ENCODE measurements around the gene NEURL1.
A peak's percentile ranks its signal among the peaks of the same experiment; 100 is the strongest.
"Not testable (repeated sequence)": the region's sequence is repeated elsewhere in the genome, so short reads cannot be mapped to it uniquely, and the experiment has no call there.

NEURL1 gene

DNA sequence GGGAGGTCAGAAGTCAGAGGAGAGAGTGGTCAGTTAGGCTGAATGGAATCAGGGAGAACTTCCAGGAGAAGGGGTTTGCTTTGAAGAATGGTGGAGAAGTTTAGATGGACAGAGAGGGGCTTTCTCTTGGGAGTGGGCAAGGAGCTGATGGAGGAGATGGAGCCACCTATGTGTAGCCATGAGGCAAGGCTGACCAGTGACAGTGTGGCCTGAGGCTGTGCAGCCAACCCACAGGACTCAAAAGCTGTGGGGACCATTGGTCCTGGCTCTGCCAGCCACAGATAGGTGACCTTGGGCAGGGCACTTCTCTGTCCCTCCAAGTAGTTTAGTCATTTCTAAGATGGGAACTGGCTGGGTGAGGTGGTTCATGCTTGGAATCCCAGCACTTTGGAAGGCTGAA is 18.7 kb downstream of the NEURL1 start:
- H3K4me3 ChIP-seq (ENCODE audit: low read depth in 1 of 2, low read length in 2 of 2), result no peak overlapping the region
- H3K27ac ChIP-seq (ENCODE audit: low read depth, low read length), result no peak overlapping the region
- no peaks in the 10 kb centered on the region for H3K9me3 ChIP-seq (ENCODE audit: low read length)
- peaks cover 0 to 2% of the 10 kb centered on the region in 2 donors for H3K27me3 ChIP-seq (ENCODE audit: control insufficient read depth in 1 of 2, insufficient read depth in 2 of 2, low read length in 2 of 2)
- H3K36me3 ChIP-seq (ENCODE audit: insufficient read depth, low read length), result no peaks in the 10 kb centered on the region
- H3K9ac ChIP-seq (ENCODE audit: low read length), result no peak overlapping the region
- peaks cover 19% of the 10 kb centered on the region for H3K4me1 ChIP-seq (ENCODE audit: insufficient read depth, low read length)

DNA sequence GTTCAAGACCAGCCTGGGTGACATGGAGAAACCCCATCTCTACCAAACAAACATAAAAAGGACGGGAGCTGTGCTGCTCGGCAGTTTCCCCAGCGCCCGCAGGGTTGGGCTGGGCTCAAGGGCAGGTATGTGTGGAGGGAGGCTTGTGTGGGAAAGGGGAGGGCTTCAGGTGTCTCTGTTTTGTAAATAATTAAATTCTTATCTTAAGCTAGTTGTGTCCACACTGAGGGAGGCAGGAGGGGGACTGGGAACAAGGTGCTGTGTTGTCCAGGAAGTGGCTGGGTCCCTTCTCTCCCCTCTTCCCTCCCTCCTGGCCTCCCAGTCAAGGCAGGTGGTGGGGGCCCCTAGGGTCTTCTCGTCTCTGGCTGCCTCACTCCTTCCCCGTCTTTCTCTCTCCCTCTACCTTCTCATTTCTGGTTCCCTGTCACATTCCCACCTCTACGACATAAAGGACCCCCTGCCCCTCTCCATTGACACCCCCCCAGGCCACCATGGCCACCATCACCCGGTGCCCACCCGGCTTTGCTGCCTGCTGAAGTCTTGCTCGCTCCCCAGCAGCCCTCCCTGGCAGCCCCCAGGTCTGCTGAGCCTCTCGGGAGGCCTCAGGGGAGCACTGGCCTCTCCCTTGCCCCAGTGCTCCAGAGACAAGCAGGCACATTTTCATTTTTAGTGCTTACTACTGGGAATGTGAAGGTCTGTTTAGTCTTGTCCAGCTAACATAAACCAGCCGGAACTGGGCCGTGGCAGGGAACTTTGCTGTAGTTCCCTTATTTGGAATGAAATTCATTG is 19.3 kb downstream of the NEURL1 start:
- H3K27ac ChIP-seq (ENCODE audit: low read depth, low read length), result no peak overlapping the region
- no peaks in the 10 kb centered on the region for H3K36me3 ChIP-seq (ENCODE audit: insufficient read depth, low read length)
- no peak overlapping the region for H3K9ac ChIP-seq (ENCODE audit: low read length)
- H3K4me3 ChIP-seq (ENCODE audit: low read depth in 1 of 2, low read length in 2 of 2), result peak overlapping the region in 1 of 2 donors; percentile 18
- H3K27me3 ChIP-seq (ENCODE audit: control insufficient read depth in 1 of 2, insufficient read depth in 2 of 2, low read length in 2 of 2), result no peaks in the 10 kb centered on the region
- H3K9me3 ChIP-seq (ENCODE audit: low read length), result no peaks in the 10 kb centered on the region
- H3K4me1 ChIP-seq (ENCODE audit: insufficient read depth, low read length), result peaks cover 19% of the 10 kb centered on the region

DNA sequence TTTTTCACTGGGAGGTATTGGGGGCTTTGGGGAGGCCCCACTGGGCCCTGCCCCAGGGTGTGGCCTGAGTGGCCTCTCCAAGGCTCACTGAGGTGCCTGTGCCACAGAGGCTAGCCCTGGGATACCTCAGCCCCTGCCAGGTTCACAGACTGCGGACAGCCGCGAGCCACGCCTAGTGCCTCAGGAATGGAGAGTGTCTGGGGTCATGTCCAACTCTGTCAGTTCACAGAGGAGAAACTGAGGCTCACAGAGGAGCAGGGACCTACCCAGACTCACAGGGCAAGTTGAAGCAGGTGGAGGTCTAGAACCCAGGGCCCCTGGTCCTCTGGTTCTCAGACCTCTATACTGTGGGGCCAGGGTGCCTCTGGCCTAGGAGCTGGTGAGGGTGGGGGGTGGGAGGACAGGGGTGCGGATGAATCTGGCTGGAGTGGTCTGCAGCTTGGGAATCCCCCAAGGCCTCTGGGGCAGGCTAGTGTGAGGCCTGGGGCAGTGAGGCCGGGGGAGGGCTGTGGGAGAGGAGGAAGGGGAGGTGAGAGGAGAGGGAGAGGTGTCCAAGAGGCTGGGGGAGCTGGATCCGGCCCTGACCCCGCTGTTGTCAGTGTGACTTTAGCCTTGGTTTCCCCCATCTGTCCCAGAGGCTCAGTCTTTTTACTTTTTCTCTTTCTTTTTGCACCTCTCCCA is 20.0 kb downstream of the NEURL1 start:
- Histone ChIP-seq H3K36me3 (ENCODE audit: insufficient read depth, low read length) (no peaks in the 10 kb centered on the region), H3K4me1 (ENCODE audit: insufficient read depth, low read length) (peaks cover 19% of the 10 kb centered on the region), H3K9ac (ENCODE audit: low read length) (no peak overlapping the region), H3K27me3 (ENCODE audit: control insufficient read depth in 1 of 2, insufficient read depth in 2 of 2, low read length in 2 of 2) (no peaks in the 10 kb centered on the region), H3K27ac (ENCODE audit: low read depth, low read length) (no peak overlapping the region), H3K9me3 (ENCODE audit: low read length) (no peaks in the 10 kb centered on the region), H3K4me3 (ENCODE audit: low read depth in 1 of 2, low read length in 2 of 2) (no peak overlapping the region)

DNA sequence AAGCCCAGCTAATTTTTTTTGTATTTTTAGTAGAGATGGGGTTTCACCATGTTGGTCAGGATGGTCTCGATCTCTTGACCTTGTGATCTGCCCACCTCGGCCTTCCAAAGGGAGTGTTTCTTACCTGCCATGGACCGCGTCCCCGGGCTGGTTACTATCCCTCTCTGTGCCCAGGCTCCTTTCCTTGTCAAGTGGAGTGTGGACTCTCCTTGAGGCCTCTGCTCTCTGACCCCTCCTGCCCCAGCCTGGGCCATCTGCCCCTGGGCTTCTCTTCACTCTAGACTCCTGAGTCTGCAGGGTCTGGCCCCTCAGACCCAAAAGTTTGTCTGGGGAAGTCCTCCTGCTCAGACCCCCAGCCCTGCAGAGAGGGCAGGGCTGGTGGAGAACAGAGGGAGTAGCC is 20.7 kb downstream of the NEURL1 start:
- Histone ChIP-seq H3K4me1 (ENCODE audit: insufficient read depth, low read length) (peaks cover 19% of the 10 kb centered on the region), H3K27ac (ENCODE audit: low read depth, low read length) (no peak overlapping the region), H3K36me3 (ENCODE audit: insufficient read depth, low read length) (no peaks in the 10 kb centered on the region), H3K9ac (ENCODE audit: low read length) (no peak overlapping the region), H3K4me3 (ENCODE audit: low read depth in 1 of 2, low read length in 2 of 2) (no peak overlapping the region), H3K27me3 (ENCODE audit: control insufficient read depth in 1 of 2, insufficient read depth in 2 of 2, low read length in 2 of 2) (no peaks in the 10 kb centered on the region), H3K9me3 (ENCODE audit: low read length) (no peaks in the 10 kb centered on the region)

DNA sequence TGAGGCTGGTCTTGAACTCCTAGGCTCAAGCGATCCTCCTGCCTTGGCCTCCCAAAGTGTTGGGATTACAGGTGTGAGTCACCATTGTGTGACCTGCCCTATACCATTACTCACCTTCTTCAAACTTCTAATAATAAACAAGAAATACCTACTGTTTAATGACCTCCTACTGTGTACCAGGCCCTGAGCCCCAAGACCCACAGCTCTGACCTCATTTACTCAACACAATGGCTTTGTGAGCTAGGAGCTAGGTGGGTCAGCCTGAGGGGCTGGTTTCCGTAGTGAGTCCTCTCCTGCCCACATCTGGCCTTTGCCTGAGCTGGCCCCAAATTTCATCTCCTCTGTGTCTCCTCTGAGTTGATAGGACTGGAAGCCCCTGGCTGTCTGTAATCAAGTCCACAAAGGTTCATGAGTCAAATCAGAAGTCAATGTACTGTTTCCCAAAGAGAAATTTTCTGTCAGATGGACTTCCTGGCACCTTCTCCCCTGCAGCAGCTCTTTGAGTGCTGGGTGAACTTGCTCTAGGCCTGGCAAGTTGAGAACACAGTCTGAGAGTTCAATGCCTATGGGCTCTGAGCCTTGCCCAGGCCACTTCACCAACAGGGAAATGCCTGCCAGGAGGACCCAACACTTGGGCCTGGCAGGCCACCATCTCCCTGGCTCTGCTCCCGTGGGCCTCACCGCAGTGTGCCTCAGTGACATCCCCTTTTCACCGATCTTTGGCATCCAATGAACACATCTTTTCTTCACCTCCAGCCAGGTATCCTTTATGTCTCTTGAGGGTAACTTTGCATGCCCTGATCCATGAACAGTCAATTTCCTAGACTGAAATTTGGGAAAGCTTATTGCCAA is 24.0 kb downstream of the NEURL1 start:
- H3K27ac ChIP-seq (ENCODE audit: low read depth, low read length), result no peak overlapping the region
- H3K4me3 ChIP-seq (ENCODE audit: low read depth in 1 of 2, low read length in 2 of 2), result no peak overlapping the region
- H3K9me3 ChIP-seq (ENCODE audit: low read length), result no peaks in the 10 kb centered on the region
- no peaks in the 10 kb centered on the region for H3K36me3 ChIP-seq (ENCODE audit: insufficient read depth, low read length)
- H3K4me1 ChIP-seq (ENCODE audit: insufficient read depth, low read length), result peaks cover 18% of the 10 kb centered on the region
- no peak overlapping the region for H3K9ac ChIP-seq (ENCODE audit: low read length)
- H3K27me3 ChIP-seq (ENCODE audit: control insufficient read depth in 1 of 2, insufficient read depth in 2 of 2, low read length in 2 of 2), result no peaks in the 10 kb centered on the region

DNA sequence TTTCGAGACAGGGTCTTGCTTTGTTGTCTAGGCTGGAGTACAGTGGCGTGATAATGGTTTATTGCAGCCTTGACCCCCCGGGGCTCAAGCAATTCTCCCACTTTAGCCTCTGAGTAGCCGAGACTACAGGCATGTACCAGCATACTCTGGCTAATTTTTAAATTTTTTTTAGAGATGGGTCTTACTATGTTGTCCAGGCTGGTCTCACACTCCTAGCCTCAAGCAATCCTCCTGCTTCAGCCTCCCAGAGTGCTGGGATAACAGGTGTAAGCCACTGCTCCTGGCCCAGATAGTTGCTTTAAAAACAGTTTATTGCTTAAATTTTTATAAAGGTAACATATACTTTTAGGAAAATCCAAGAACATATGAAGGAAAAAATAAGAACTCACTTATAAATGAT is 26.3 kb downstream of the NEURL1 start:
- Histone ChIP-seq H3K4me3 (ENCODE audit: low read depth in 1 of 2, low read length in 2 of 2) (no peak overlapping the region), H3K27me3 (ENCODE audit: control insufficient read depth in 1 of 2, insufficient read depth in 2 of 2, low read length in 2 of 2) (no peaks in the 10 kb centered on the region), H3K27ac (ENCODE audit: low read depth, low read length) (no peak overlapping the region), H3K4me1 (ENCODE audit: insufficient read depth, low read length) (peaks cover 6% of the 10 kb centered on the region), H3K9me3 (ENCODE audit: low read length) (no peaks in the 10 kb centered on the region), H3K9ac (ENCODE audit: low read length) (no peak overlapping the region), H3K36me3 (ENCODE audit: insufficient read depth, low read length) (no peaks in the 10 kb centered on the region)

DNA sequence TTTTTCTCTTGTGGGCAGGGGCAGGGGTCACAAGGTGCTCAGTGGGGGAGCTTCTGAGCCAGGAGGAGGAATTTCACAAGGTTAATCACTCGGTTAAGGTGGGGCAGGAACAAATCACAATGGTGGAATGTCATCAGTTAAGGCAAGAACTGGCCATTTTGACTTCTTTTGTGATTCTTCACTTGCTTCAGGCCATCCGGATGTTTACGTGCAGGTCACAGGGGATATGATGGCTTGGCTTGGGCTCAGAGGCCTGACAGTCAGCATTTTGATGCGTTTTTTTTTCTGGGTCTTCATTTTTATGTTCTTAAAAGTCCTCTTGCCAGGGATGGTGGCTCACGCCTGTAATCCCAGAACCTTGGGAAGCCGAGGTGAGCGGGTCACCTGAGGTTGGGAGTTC is 28.5 kb downstream of the NEURL1 start:
- H3K9me3 ChIP-seq (ENCODE audit: low read length); H3K9ac ChIP-seq (ENCODE audit: low read length); H3K27me3 ChIP-seq (ENCODE audit: control insufficient read depth in 1 of 2, insufficient read depth in 2 of 2, low read length in 2 of 2); H3K4me1 ChIP-seq (ENCODE audit: insufficient read depth, low read length); H3K27ac ChIP-seq (ENCODE audit: low read depth, low read length); H3K36me3 ChIP-seq (ENCODE audit: insufficient read depth, low read length); H3K4me3 ChIP-seq (ENCODE audit: low read depth in 1 of 2, low read length in 2 of 2): not testable (repeated sequence)

DNA sequence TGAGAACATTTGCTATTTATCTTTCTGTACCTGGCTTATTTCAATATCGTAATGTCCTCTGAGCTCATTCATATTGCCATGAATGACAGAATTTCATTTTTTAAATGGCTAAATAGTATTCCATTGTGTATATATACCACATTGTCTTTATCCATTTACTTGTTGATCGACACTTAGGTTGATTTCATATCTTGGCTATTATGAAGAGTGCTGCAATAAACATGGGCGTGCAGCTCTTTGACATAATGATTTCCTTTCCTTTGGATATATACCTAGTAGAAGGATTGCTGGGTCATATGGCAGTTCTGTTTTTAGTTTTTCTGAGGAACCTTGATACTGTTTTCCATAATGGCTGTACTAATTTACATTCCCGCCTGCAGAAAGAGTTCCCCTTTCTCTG is 30.2 kb downstream of the NEURL1 start:
- Histone ChIP-seq H3K4me3 (ENCODE audit: low read depth in 1 of 2, low read length in 2 of 2) (no peak overlapping the region), H3K9ac (ENCODE audit: low read length) (no peak overlapping the region), H3K9me3 (ENCODE audit: low read length) (no peaks in the 10 kb centered on the region), H3K27me3 (ENCODE audit: control insufficient read depth in 1 of 2, insufficient read depth in 2 of 2, low read length in 2 of 2) (no peaks in the 10 kb centered on the region), H3K4me1 (ENCODE audit: insufficient read depth, low read length) (no peaks in the 10 kb centered on the region), H3K27ac (ENCODE audit: low read depth, low read length) (no peak overlapping the region), H3K36me3 (ENCODE audit: insufficient read depth, low read length) (no peaks in the 10 kb centered on the region)

DNA sequence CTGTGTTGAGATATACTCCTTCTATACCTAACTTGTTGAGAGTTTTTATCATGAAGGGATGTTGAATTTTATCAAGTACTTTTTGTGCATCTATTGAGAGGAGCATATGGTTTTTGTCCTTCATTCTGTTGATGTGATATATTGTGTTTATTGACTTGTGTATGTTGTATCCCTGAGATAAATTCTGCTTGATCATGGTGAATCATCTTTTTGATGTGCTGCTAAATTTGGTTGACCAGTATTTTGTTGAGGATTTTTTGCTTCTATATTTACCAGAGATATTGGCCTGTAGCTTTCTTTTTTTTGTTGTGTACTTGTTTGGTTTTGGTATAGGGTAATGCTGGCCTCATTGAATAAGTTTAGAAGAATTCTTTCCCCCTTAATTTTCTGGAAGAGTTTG is 32.4 kb downstream of the NEURL1 start:
- H3K27ac ChIP-seq (ENCODE audit: low read depth, low read length), result no peak overlapping the region
- H3K9ac ChIP-seq (ENCODE audit: low read length), result no peak overlapping the region
- H3K9me3 ChIP-seq (ENCODE audit: low read length), result no peaks in the 10 kb centered on the region
- H3K36me3 ChIP-seq (ENCODE audit: insufficient read depth, low read length), result no peaks in the 10 kb centered on the region
- H3K4me1 ChIP-seq (ENCODE audit: insufficient read depth, low read length), result no peaks in the 10 kb centered on the region
- H3K27me3 ChIP-seq (ENCODE audit: control insufficient read depth in 1 of 2, insufficient read depth in 2 of 2, low read length in 2 of 2), result no peaks in the 10 kb centered on the region
- H3K4me3 ChIP-seq (ENCODE audit: low read depth in 1 of 2, low read length in 2 of 2), result no peak overlapping the region

DNA sequence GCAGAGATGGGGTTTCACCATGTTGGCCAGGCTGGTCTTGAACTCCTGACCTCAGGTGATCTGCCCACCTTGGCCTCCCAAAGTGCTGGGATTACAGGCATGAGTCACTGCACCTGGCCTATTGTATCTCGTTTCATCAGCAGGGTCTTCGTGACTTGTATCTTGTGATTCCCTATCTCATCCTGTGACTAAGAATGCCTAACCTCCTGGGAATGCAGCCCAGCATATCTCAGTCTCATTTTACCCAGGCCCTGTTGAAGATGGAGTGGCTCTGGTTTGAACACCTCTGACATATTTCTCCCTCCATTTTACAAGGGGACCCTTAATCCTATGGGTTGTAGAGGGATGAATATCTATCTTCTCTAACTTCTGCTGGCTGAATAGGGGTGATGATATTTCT is 34.0 kb downstream of the NEURL1 start:
- not testable (repeated sequence) for H3K9ac ChIP-seq (ENCODE audit: low read length); H3K27ac ChIP-seq (ENCODE audit: low read depth, low read length); H3K9me3 ChIP-seq (ENCODE audit: low read length); H3K4me1 ChIP-seq (ENCODE audit: insufficient read depth, low read length); H3K4me3 ChIP-seq (ENCODE audit: low read depth in 1 of 2, low read length in 2 of 2); H3K36me3 ChIP-seq (ENCODE audit: insufficient read depth, low read length); H3K27me3 ChIP-seq (ENCODE audit: control insufficient read depth in 1 of 2, insufficient read depth in 2 of 2, low read length in 2 of 2)

DNA sequence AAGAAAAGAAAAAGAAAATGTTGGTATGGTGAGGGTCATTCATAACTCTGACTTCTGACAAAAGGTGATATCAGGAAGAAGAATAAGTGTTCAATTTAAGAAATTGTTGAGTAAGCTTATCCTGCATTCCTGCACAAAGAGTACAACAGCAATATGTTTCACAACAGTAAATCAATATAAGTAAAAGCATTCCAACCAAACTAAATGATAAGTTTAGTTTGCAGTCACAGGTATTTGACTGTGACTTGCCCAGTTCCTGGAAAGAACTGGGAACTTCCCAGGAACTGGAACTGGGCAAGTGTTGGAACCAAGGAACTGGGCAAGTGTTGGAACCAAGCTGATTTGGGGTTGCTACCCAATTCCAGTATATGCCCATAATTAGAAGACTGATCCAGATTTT is 35.0 kb downstream of the NEURL1 start:
- Histone ChIP-seq H3K36me3 (ENCODE audit: insufficient read depth, low read length) (no peaks in the 10 kb centered on the region), H3K4me1 (ENCODE audit: insufficient read depth, low read length) (no peaks in the 10 kb centered on the region), H3K27me3 (ENCODE audit: control insufficient read depth in 1 of 2, insufficient read depth in 2 of 2, low read length in 2 of 2) (no peaks in the 10 kb centered on the region), H3K4me3 (ENCODE audit: low read depth in 1 of 2, low read length in 2 of 2) (no peak overlapping the region), H3K27ac (ENCODE audit: low read depth, low read length) (no peak overlapping the region), H3K9me3 (ENCODE audit: low read length) (no peaks in the 10 kb centered on the region), H3K9ac (ENCODE audit: low read length) (no peak overlapping the region)

Measured in muscle layer of colon (tissue), 2 donors.